Measurements from ENCODE around the gene ACTN4. TPM values are rescaled to one million over a fixed set of nuclear protein-coding genes. Genes with fewer than 3 reads are reported as not detected.
"Not testable (repeated sequence)": the region's sequence is repeated elsewhere in the genome, so short reads cannot be mapped to it uniquely, and the experiment has no call there.

The ACTN4 gene
- total and polyA plus RNA-seq, 2 donors (not counting 1 experiment from before 2014, with no cell fraction given), result 108 to 164 TPM

GRCh38 chr19:38626401-38626800 is 21.0 kb upstream of the ACTN4 start:
- H3K9me3 Mint-ChIP-seq (ENCODE audit: insufficient read depth), result no peaks in the 10 kb centered on the region
- no peaks in the 10 kb centered on the region for H3K27me3 Mint-ChIP-seq
- intact Hi-C loops (cut with micrococcal nuclease), result no loop called here
- H3K4me1 ChIP-seq (ENCODE audit: control insufficient read depth in 2 of 2, insufficient read depth in 2 of 2, low read length in 2 of 2), result no peaks in the 10 kb centered on the region
- H3K36me3 ChIP-seq (replicated peaks in 1 of 2; ENCODE audit: control extremely low read depth in 1 of 2, control insufficient read depth in 1 of 2, extremely low read depth in 1 of 2, insufficient read depth in 2 of 2, low read length in 1 of 2), result peaks cover 1 to 71% of the 10 kb centered on the region in 2 experiments
- no peak overlapping the region for H3K27ac ChIP-seq (ENCODE audit: low read length in 2 of 2)
- H3K4me1 Mint-ChIP-seq, result no peaks in the 10 kb centered on the region
- no peak overlapping the region for H3K27ac Mint-ChIP-seq
- no peak overlapping the region for H3K4me3 Mint-ChIP-seq
- peaks cover 6% of the 10 kb centered on the region for H4K20me1 ChIP-seq (ENCODE audit: control insufficient read depth, insufficient read depth, low read length, poor library complexity, severe bottlenecking)
- DNase-seq (no peak), ATAC-seq (ENCODE audit: low read depth) (no peak)
- no peak overlapping the region for H2AFZ ChIP-seq (ENCODE audit: insufficient read depth, low read depth, low read length, poor library complexity, severe bottlenecking)
- 100% methylated on average over 3 of the region's 4 CpGs for WGBS (ENCODE audit: insufficient coverage)
- H3K4me3 ChIP-seq (ENCODE audit: control extremely low read depth in 1 of 5, extremely low read depth in 1 of 5, insufficient read depth in 1 of 5, low read depth in 2 of 5, low read length in 4 of 5), result no peak overlapping the region
- no peak overlapping the region for H3K9ac ChIP-seq (ENCODE audit: low read length)
- no peaks in the 10 kb centered on the region for H3K27me3 ChIP-seq (replicated peaks in 1 of 4; ENCODE audit: control extremely low read depth in 1 of 4, control insufficient read depth in 3 of 4, insufficient read depth in 4 of 4, low read length in 3 of 4)
- CTCF ChIA-PET, result no interaction called here
- POLR2A ChIA-PET, result no interaction called here
- TF ChIP-seq EZH2 (IDR thresholded peaks at IDR 0.05; ENCODE audit: borderline replicate concordance, insufficient read depth, low read depth, low read length, poor library complexity, severe bottlenecking), result no peak
- TF ChIP-seq, protein P1, sequence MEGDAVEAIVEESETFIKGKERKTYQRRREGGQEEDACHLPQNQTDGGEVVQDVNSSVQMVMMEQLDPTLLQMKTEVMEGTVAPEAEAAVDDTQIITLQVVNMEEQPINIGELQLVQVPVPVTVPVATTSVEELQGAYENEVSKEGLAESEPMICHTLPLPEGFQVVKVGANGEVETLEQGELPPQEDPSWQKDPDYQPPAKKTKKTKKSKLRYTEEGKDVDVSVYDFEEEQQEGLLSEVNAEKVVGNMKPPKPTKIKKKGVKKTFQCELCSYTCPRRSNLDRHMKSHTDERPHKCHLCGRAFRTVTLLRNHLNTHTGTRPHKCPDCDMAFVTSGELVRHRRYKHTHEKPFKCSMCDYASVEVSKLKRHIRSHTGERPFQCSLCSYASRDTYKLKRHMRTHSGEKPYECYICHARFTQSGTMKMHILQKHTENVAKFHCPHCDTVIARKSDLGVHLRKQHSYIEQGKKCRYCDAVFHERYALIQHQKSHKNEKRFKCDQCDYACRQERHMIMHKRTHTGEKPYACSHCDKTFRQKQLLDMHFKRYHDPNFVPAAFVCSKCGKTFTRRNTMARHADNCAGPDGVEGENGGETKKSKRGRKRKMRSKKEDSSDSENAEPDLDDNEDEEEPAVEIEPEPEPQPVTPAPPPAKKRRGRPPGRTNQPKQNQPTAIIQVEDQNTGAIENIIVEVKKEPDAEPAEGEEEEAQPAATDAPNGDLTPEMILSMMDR (IDR thresholded peaks at IDR 0.05), result no peak
- no peak overlapping the region for H3K4me2 ChIP-seq (replicated peaks; ENCODE audit: low read depth, low read length, poor library complexity, severe bottlenecking)
- H3K79me2 ChIP-seq (ENCODE audit: control insufficient read depth, insufficient read depth, low read length), result peaks cover 13% of the 10 kb centered on the region
- H3K9me3 ChIP-seq (ENCODE audit: control extremely low read depth in 1 of 3, control insufficient read depth in 2 of 3, insufficient read depth in 1 of 3, low read length in 2 of 3), result no peaks in the 10 kb centered on the region

GRCh38 chr19:38629568-38629967 is 17.9 kb upstream of the ACTN4 start:
- H3K4me1 ChIP-seq (ENCODE audit: control insufficient read depth in 2 of 2, insufficient read depth in 2 of 2, low read length in 2 of 2), result no peaks in the 10 kb centered on the region
- no peak overlapping the region for H2AFZ ChIP-seq (ENCODE audit: insufficient read depth, low read depth, low read length, poor library complexity, severe bottlenecking)
- H3K27me3 ChIP-seq (replicated peaks in 1 of 4; ENCODE audit: control extremely low read depth in 1 of 4, control insufficient read depth in 3 of 4, insufficient read depth in 4 of 4, low read length in 3 of 4), result no peaks in the 10 kb centered on the region
- ChIA-PET CTCF (interaction anchor here (0.7 to 1.1 kb wide), 2 partner anchors 61 to 225 kb away, joined by 3 to 4 read pairs; no protein-coding TSS in a partner anchor), POLR2A (no interaction called here)
- peak overlapping the region; percentile 7 for H3K27ac Mint-ChIP-seq
- no peaks in the 10 kb centered on the region for H3K27me3 Mint-ChIP-seq
- 95% methylated on average over 4 of the region's 6 CpGs for WGBS (ENCODE audit: insufficient coverage)
- H3K4me2 ChIP-seq (replicated peaks; ENCODE audit: low read depth, low read length, poor library complexity, severe bottlenecking), result no peak overlapping the region
- H3K9me3 ChIP-seq (ENCODE audit: control extremely low read depth in 1 of 3, control insufficient read depth in 2 of 3, insufficient read depth in 1 of 3, low read length in 2 of 3), result no peaks in the 10 kb centered on the region
- no peaks in the 10 kb centered on the region for H4K20me1 ChIP-seq (ENCODE audit: control insufficient read depth, insufficient read depth, low read length, poor library complexity, severe bottlenecking)
- no peak overlapping the region for H3K4me3 Mint-ChIP-seq
- ATAC-seq (ENCODE audit: low read depth) (no peak), DNase-seq (no peak)
- no peak overlapping the region for H3K9ac ChIP-seq (ENCODE audit: low read length)
- TF ChIP-seq, protein P1 (IDR thresholded peaks at IDR 0.05), result no peak
- TF ChIP-seq EZH2 (IDR thresholded peaks at IDR 0.05; ENCODE audit: borderline replicate concordance, insufficient read depth, low read depth, low read length, poor library complexity, severe bottlenecking), result no peak
- H3K27ac ChIP-seq (ENCODE audit: low read length in 2 of 2), result no peak overlapping the region
- intact Hi-C loops (cut with micrococcal nuclease), result no loop called here
- H3K4me1 Mint-ChIP-seq, result peaks cover 2% of the 10 kb centered on the region
- H3K9me3 Mint-ChIP-seq (ENCODE audit: insufficient read depth), result no peaks in the 10 kb centered on the region
- peaks cover 5% of the 10 kb centered on the region for H3K79me2 ChIP-seq (ENCODE audit: control insufficient read depth, insufficient read depth, low read length)
- H3K4me3 ChIP-seq (ENCODE audit: control extremely low read depth in 1 of 5, extremely low read depth in 1 of 5, insufficient read depth in 1 of 5, low read depth in 2 of 5, low read length in 4 of 5), result no peak overlapping the region
- H3K36me3 ChIP-seq (replicated peaks in 1 of 2; ENCODE audit: control extremely low read depth in 1 of 2, control insufficient read depth in 1 of 2, extremely low read depth in 1 of 2, insufficient read depth in 2 of 2, low read length in 1 of 2), result peaks cover 2 to 60% of the 10 kb centered on the region in 2 experiments

- not testable (repeated sequence) for H3K27ac Mint-ChIP-seq; H3K27me3 ChIP-seq (replicated peaks in 1 of 4; ENCODE audit: control extremely low read depth in 1 of 4, control insufficient read depth in 3 of 4, insufficient read depth in 4 of 4, low read length in 3 of 4)
- intact Hi-C loops (cut with micrococcal nuclease), result loop anchor here (5.0 to 10.0 kb wide), 2 partner anchors 54 to 74 kb away; no protein-coding TSS in a partner anchor
Observed at GRCh38 chr19:38631301-38631700, 16.1 kb upstream of the ACTN4 start.

More at GRCh38 chr19:38631301-38631700, 16.1 kb upstream of the ACTN4 start:
- peaks cover 2 to 59% of the 10 kb centered on the region in 2 experiments for H3K36me3 ChIP-seq (replicated peaks in 1 of 2; ENCODE audit: control extremely low read depth in 1 of 2, control insufficient read depth in 1 of 2, extremely low read depth in 1 of 2, insufficient read depth in 2 of 2, low read length in 1 of 2)
- DNase-seq; H3K79me2 ChIP-seq (ENCODE audit: control insufficient read depth, insufficient read depth, low read length); H3K4me3 Mint-ChIP-seq; H3K9me3 Mint-ChIP-seq (ENCODE audit: insufficient read depth); H2AFZ ChIP-seq (ENCODE audit: insufficient read depth, low read depth, low read length, poor library complexity, severe bottlenecking); H3K4me2 ChIP-seq (replicated peaks; ENCODE audit: low read depth, low read length, poor library complexity, severe bottlenecking); POLR2A ChIA-PET; ATAC-seq (ENCODE audit: low read depth); H3K9me3 ChIP-seq (ENCODE audit: control extremely low read depth in 1 of 3, control insufficient read depth in 2 of 3, insufficient read depth in 1 of 3, low read length in 2 of 3); H3K27ac ChIP-seq (ENCODE audit: low read length in 2 of 2); CTCF ChIA-PET; H3K27me3 Mint-ChIP-seq; H3K4me3 ChIP-seq (ENCODE audit: control extremely low read depth in 1 of 5, extremely low read depth in 1 of 5, insufficient read depth in 1 of 5, low read depth in 2 of 5, low read length in 4 of 5); H4K20me1 ChIP-seq (ENCODE audit: control insufficient read depth, insufficient read depth, low read length, poor library complexity, severe bottlenecking); H3K9ac ChIP-seq (ENCODE audit: low read length): not testable (repeated sequence)
- H3K4me1 Mint-ChIP-seq, result peaks cover 10% of the 10 kb centered on the region
- H3K4me1 ChIP-seq (ENCODE audit: control insufficient read depth in 2 of 2, insufficient read depth in 2 of 2, low read length in 2 of 2), result peaks cover 8 to 10% of the 10 kb centered on the region in 2 donors
- 96% methylated on average over 5 of the region's 11 CpGs for WGBS (ENCODE audit: insufficient coverage)

Data from B cell (primary cell).